ENCODE data around the gene FMNL2.
A peak's percentile ranks its signal among the peaks of the same experiment; 100 is the strongest.

Gene FMNL2

DNA sequence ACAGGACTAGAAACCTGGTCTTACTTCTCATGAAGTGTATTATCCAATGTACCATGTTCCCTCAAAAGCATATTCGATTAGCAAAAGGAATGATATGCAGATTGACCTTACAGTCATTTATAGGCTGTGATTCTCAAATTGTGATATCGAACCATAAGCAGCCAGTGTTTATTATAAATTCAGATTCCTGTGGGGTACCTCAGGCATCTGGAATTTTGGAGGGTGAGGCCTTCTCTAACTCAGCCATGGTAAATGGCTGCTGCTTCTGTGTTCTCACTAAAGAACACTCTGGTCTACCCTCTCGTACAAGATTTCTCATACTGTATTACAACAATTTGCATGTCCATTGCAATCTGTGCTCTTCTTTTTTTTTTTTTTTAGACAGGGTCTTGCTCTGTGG, 297.8 kb downstream of the FMNL2 start:
- DNase-seq = no peak

DNA sequence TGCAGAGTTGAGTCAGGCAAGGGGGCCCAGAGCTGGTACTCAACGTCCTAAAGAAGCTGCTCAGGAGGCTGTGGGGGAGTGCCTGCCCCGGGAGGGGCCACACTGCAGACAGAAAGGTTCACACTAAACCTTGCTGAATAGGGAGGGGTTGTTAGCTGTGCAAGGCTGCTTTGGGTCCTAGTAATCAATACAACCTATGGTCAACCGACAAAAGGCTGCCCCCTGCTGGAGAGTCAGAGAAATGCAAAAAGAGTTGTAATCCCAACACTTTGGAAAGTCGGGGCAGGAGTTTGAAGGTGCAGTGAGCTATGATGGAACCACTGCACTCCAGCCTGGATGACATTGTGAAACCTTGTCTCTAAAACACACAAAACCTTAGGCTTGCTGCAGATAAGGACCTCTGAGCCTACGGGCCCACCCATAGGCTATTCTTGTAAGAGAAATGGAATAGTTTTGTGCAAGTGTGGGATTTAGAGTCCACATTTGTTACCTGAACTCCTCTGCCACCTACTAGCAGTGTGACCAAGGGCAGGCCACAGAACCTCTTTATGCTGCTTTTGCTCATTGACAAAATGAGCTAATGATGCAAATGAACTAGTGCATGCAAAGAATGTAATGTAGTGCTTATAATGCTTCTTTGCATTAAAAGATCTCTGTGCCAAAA, 300.8 kb downstream of the FMNL2 start:
- peak; percentile 46 for DNase-seq

DNA sequence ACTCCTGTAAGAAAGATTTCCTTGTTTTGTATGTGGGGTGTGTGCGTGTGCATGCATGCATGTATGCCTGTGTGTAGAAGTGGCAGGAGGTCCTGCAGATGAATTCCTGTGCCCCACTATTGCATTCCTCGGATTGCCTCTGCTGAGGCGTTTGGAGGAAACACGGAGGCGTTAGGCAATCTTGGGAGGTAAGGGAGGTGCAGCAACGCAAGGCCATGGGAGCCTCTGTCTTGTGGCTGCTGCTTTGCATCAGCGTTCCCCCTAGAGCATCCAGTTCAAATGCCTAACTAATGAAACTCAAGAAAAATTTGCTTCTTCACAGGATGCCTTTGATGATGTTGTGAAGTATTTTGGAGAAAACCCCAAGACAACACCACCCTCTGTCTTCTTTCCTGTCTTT, 302.3 kb downstream of the FMNL2 start:
- DNase-seq = no peak

DNA sequence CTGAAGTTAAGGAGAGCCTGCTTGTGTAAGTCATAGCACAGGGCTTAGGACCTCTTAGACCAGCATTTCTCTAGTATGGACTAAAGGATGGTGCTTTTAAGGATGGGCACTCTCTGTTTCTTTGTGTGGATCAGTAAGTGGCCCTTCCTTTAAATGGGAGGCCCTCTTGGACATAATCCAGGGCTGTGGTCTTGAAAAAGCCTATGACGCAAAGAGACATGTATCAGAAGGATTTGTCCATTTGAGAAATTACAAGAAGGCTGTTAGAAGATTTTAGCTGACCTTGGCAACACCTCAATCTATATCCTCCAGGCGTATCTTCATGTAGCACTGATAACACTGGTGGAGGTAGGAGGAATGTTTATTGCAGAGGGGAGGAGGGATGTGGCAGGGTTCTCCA, 303.1 kb downstream of the FMNL2 start:
- no peak for DNase-seq

DNA sequence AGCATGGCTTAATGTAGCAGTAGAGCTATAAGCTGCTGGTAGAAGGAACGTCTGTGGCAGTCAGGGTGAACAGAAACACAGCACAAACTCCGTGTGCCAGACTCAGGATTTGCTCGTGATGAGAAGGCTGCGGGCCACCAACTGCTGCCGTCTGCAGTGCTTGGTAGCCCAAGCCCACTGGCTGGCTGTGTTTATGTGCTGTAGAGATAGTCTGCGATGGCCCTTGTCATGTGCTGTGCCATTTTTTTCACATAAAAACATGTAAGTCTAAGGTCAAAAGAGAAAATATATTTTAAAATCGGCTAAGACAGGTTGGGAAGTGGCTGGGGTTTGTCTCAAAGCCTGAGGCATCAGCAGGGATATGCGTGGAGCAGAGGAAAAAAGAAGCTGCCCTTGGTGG, 303.6 kb downstream of the FMNL2 start:
- no peak for DNase-seq

DNA sequence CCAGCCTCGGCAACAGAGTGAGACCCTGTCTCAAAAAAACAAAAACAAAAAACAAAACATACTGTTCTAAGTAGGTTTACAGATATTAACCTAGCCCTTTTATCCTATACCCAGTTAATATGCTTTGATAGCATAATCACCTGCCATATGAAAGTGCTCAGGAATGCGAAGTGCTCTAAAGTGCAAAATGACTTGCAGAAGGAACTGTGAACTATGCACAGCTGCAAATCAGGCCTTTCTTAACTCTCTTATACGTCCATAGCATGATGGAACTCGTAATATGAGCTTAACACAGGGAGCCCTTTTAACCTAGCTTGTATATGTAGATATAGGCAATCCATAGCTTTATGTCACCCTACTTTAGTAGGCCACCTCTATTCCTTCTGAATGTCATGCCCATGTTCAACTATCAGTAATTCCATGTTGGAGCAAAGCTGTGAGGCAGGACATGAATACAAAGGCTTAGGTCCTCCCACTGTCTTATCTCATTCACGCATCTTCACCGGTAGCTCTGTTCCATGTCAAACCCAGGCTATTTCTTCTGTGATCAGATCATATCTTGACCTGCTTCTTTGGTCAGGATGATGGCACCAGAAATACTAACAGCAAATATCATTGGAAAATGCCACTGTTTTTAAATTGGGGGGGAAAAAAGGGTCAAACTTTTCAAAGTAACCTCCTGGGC, 309.4 kb downstream of the FMNL2 start:
- no peak for DNase-seq

DNA sequence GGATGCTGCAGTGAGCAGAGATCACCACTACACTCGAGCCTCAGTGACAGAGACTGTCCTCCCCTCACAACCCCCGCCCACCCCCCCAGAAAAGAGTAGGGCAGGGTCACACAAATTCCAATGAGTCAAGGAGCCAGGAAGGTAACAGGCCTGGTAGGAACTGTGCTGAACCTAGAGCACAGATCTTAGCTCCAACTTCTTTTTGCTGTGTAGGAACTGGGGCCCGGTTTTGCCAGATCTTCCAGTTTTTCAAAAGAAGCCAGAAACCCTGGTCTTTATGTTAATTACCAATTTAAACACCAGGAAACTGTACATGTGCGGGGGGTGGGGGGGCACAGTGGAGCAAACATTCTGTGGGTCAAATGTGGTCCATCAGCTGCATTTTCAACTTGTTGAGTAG, 311.3 kb downstream of the FMNL2 start:
- no peak for DNase-seq

DNA sequence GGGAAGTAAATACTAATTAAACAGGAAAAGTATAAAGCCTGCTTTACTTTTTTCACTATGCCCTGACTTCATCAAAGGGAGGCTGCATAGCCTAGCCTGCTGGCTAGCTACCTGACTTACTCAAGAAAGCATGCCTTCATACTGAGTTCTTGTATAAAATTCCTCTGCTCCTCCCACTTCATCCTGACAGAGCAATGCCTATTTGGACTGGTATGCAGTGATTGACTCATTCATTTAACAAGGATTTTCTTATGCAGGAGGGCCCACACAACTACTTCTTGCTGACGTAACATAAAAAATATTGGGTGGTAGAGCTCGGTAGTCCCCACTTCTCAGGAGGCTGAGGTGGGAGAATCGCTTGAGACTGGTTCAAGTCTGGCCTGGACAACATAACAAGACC, 311.8 kb downstream of the FMNL2 start:
- DNase-seq = no peak

DNA sequence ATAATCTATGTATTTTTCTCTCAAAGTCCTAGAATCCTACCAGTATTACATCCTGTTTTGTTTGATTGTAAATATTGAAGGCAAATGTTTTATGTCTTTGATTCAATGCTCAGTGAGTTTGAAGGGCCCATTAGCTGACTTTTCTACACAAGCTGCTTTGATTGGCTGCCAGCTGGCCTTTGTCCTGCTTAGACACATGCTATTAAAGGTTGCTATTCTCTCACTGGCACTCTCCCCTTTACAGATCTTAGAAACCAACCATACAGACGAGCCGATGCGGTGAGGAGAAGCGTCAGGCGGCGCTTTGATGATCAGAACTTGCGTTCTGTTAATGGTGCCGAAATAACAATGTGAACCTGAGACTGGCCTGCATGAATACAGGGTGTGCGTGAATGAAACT, 312.6 kb downstream of the FMNL2 start:
- no peak for DNase-seq

DNA sequence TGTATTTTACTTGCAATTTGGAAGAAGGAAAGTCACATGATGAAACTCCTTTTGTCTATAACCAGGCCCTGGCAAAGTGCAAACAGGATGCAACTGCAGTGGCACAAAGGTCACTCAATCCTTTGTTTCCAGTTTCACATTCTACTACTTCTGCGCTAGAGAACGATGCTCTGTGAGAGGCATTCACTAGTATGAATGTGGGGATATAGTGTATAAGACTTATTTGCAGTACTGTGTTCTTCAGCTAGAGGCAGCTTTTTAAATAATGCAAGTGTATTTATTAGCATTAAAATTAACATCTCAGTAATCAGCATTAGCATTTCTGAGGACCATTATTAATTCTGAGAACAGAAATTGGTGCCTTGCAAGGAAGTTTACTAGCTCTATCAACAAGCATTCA, 313.4 kb downstream of the FMNL2 start:
- no peak for DNase-seq

DNA sequence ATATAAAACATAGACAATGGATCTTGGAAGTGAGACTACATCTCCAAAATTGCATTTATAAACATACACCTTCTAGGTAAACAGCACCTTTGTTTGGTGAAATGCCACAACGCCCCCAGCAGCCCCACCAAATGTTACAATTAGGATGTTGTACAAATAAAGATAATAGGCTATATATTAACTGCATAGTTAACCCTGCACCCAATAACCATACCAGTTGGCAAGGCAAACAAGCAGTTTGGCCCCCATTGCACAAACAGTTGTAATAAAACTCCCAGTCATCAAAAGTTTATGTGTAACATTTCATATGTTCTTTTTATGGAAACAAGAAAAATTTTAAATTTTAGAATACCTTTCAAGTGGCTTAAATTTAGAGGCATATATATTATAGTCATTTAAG, 315.0 kb downstream of the FMNL2 start:
- DNase-seq = no peak

DNA sequence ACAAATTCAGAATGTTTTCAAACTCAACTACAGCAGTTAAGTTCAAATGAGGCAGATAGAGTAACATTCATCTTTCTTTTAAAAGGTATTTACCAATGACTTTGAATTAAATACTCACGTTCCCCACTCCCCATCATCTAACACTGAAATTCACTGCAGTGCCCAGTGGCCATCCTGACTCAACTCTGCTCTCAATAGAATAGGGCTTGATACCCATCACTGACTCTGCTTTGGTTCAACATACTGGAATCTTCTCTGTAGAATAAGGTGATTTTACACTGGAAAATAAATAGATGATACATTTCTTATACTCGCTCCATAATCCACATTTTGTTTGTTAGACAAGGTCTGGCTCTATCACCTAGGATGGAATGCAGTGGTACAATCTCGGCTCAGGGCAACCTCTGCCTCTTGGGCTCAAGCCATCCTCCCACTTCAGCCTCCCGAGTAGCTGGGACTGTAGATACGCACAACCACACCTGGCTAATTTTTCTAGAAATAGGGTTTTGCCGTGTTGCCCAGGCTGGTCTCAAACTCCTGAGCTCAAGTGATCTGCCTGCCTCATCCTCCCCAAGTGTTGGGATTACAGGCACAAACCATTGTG, 315.9 kb downstream of the FMNL2 start:
- DNase-seq = no peak

DNA sequence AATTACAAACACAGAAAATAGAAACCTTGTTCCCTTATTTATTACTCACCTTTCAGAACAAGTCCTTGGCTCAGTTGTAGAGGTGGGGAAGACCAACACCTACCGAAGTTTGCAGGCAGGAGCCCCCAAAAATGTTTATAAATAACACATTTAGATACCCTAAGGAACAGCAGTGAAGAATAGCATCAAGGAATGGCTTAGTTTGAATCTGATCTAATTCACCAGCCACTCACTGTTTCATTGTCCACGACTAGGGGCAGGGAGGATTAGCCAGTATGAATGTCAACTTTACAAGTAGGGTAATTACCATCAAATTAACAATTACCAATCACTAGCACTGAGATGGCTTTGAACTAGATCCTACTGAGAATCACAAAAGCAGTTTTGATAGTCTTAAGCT, 316.9 kb downstream of the FMNL2 start:
- DNase-seq = no peak

DNA sequence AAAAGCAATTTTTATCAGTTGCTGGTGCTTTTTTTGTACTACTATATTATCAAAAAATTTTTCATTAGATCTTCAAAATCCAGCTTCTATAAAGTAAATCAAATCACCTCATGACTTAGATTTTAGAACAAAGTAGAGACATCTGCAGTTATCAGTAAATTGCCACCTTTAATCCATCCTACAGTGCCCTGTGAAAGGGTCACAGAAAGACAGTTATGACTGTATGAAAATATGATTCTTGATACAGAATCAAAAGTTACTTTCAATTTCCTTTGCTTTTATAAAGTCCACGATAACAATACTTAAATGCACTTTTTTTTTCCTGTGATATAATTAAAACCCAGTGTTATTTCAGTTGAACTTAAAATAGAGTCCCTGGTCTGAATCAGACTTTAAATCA, 320.9 kb downstream of the FMNL2 start:
- DNase-seq = no peak

DNA sequence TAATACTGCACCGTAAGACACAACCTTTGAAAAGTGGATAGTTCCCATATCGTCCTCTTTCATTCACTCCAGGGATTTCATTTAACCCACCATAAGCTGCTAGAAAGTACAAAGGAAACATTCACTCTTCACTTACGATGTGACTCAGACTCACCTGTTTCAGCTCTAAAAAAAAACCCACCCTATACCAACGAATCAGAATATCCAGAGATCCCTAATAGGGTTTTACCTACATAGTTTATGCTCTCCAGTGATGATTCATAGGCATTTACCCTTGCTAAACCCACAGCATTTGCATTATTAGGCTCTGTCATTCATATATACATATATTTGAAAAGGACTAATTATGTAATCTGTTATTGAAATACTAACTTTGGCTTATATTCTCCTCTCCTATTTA, 322.1 kb downstream of the FMNL2 start:
- DNase-seq = no peak

DNA sequence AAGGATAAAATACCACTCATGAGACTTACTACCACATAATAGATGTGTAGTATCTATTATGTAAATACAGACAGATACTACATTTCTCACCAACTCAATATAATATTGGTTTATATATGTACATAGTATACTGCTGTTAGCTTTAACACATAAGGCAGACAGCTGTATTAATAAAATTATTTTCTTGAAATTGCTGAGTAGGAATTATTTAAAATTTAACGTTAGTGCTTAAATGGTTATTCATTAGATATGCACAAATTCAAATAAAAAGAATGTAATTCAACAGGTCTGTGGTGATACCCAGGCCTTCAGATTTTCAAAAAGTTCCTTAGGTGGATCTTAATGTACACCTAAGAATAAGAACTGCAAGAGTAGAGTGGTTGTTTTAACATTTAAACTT, 323.2 kb downstream of the FMNL2 start:
- DNase-seq = no peak

DNA sequence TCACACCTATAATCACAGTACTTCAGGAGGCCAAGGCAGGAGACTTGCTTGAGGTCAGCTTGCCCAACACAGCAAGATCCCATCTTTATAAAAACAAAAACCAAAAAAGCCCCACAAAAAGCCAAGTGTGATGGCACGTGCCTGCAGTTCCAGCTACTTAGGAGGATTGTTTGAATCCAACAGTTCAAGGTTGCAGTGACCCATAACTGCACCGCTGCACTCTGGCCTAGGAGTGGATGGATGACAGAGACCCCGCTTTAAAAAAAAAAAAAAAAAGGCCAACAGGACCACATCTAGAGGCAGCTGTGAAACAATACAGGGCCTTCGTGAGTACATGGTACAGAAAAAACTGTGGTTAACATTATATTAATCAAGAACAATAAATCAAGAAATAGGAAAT, 326.1 kb downstream of the FMNL2 start:
- no peak for DNase-seq

DNA sequence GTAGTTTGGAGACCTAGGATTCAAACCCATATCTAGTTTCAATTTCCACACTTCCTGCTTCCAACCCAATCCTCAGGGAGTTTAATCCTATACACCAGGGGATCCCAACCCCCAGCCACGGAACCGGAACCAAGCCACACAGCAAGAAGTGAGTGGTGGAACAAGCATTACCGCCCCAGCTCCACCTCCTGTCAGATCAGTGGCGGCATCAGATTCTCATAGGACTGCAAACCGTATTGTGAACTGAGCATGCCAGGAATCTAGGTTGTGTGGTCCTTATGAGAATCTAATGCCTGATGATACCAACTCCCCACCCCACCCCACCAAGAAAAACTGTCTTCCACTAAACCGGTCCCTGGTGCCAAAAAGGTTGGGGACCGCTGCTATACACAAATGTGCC, 329.8 kb downstream of the FMNL2 start:
- no peak for DNase-seq

DNA sequence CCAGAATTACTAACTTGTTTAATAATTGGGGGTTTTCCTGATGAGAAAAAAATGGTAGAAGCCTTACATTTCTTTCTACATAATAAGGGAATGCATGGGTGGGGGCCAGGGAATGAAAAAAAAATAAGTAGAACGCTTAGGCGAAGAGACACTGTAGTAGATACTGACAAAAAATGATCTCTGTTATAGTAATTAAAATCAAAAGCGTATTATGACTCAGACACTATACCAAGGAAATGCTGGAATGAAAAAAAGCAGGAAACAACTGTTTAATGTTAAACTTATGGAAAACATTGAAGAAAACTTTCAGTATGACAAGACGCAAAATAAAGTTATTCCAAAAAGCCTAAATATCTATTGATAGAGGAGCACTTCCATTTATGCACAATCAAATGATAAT, 339.4 kb downstream of the FMNL2 start:
- no peak for DNase-seq

DNA sequence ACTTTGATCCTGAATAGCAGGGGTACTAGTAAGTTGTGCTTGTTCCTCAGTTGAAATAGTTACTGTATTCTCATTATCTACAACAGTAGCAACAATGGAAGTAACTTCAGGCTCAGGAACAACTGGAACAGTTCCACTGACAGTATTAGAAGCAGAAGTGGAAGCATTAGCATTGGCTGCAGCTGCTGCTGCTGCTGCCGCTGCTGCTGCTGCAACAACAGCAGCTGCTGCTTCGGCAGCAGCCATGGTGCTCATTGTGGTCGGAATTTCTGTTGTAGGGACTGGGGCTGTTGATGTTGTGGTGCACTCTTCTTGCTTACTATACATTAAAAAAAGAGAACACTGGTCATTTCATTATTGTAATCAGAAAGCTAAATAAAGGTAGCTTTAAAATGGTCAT, 341.5 kb downstream of the FMNL2 start:
- no peak for DNase-seq

DNA sequence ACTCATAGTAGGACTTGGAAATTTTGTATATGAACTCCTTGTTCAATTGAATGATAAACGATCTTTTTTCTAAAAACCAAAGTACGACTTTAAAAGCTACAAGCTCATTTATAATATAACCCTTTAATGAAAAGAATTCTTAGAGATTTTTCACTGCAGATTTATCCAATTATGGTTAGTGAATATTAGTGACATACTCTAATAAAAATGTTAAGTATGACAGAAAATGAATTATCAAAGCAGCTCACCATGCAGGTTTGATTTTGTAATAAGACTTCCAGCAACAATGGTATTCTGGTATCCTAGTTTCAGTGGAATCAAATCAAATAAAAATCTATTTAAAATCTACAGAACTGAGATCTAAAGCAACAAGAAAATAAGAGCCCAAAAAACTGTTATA, 343.8 kb downstream of the FMNL2 start:
- DNase-seq = no peak

DNA sequence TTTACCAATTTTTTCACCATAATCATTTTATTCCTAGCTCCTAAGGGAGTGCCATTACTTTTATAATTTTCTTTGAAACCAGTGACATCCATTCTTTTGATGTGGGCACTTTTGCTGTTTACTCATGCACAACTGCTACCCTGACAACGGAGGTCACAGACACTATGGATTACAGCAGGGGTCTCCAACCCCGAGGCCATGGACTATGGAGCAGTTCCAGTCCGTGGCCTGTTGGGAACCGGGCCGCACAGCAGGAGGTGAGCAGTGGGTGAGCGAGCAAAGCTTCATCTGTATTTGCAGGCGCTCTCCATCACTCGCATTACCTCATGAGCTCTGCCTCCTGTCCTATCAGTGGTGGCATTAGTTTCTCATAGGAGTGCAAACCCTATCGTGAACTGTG, 347.7 kb downstream of the FMNL2 start:
- DNase-seq = peak; percentile 83

DNA sequence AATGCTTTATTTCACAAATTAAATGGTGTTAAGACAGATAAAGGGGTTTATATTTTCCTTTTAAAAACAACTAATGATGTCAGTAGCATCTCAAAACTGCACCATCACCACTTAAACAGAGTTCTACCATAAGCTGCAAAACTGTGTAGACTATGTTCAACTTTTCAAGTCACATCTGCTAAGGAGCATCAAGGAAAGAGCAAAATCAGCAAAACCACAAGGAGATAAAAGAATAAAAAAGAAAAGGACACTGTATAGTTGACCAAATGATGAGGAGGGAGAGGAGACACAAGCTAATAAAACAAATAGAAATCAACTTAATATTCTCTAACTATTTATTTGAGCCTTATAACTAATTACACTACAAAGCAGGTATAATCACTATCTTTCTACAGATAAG, 348.4 kb downstream of the FMNL2 start:
- no peak for DNase-seq

DNA sequence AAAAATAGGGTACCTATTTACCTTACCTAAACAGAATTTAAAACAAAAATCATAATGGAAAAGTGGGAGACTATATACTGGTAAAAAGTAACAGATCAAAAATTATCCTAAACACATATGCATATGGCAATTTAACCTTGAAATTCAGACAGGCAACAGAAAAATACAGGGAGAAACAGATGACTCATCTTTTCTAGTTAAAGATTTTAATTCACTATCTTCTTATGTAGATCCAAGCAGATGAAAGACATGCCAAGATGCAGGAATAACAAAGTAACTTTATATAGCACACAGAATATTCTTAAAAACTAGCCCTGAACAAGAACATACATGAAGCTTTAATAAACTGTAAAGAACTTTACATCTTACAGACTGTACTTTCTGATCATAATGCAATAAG, 351.3 kb downstream of the FMNL2 start:
- DNase-seq = no peak

DNA sequence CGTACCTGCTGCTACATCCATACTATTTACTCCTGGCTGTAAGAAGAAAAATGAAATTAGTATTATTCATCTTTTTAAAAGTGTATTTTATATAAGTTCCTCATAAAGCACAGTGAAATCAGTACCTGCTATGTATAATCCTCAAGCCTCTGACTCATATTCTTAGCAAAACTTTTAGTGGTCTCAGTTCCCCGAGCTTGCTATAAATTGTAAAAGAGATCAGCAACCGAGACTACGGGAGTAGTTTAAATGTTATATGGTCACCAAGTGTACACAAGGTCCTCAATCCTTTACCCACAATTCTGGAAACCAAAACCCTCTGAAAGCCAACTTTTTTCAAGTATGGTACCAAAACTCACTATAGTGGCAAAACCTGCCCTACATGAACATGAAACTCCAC, 358.1 kb downstream of the FMNL2 start:
- no peak for DNase-seq

Data from NCI-H146 (cell line).